Osteoblast (primary cell): ENCODE results near the gene RPS10. TPM values are rescaled to one million over a fixed set of nuclear protein-coding genes. Genes with fewer than 3 reads are reported as not detected.
"Not testable (repeated sequence)": the region's sequence is repeated elsewhere in the genome, so short reads cannot be mapped to it uniquely, and the experiment has no call there.

Experiments used
- DNase-seq: peaks from one replicate; pipeline ENCODE4 v3.0.0; 2011; ENCODE audit warnings: low spot score, mixed read lengths; ENCODE audit not compliant: insufficient read length; ENCODE audit errors: missing footprints
- H2AFZ ChIP-seq: 2 replicates; pipeline ENCODE4 v1.6.0; 2011; ENCODE audit warnings: mild to moderate bottlenecking, low read length
- H3K27ac ChIP-seq: 2 replicates; pipeline ENCODE4 v1.5.1; 2011; ENCODE audit warnings: mild to moderate bottlenecking, low read depth, low read length, moderate library complexity
- H3K27me3 ChIP-seq: 2 replicates; pipeline ENCODE4 v1.6.0; 2012; ENCODE audit warnings: mild to moderate bottlenecking, control low read depth, inconsistent platforms, low read length, moderate library complexity; ENCODE audit not compliant: insufficient read depth
- H3K36me3 ChIP-seq: 2 replicates; pipeline ENCODE4 v1.5.1; 2011; ENCODE audit warnings: mild to moderate bottlenecking, low read length, control low read depth, moderate library complexity; ENCODE audit not compliant: insufficient read depth
- H3K4me1 ChIP-seq: 2 replicates; pipeline ENCODE4 v1.5.1; 2011; ENCODE audit warnings: mild to moderate bottlenecking, low read length, control low read depth, moderate library complexity; ENCODE audit not compliant: insufficient read depth
- H3K4me2 ChIP-seq: 2 replicates; pipeline ENCODE4 v1.6.0; 2011; ENCODE audit warnings: mild to moderate bottlenecking, low read length; ENCODE audit not compliant: insufficient read depth
- H3K4me3 ChIP-seq: fragments of 200-600 bp; sonication (generic); 3 replicates; pipeline ENCODE4 v1.5.1; 2012; ENCODE audit warnings: mild to moderate bottlenecking, low read length, inconsistent platforms; ENCODE audit not compliant: insufficient read depth
- H3K79me2 ChIP-seq: 2 replicates; pipeline ENCODE4 v1.6.0; 2012; ENCODE audit warnings: mild to moderate bottlenecking, low read length, control low read depth, inconsistent platforms; ENCODE audit not compliant: insufficient read depth
- H3K9me3 ChIP-seq: 2 replicates; pipeline ENCODE4 v1.5.1; 2011; ENCODE audit warnings: low read depth, low read length, control low read depth
- H4K20me1 ChIP-seq: 2 replicates; pipeline ENCODE4 v1.6.0; 2012; ENCODE audit warnings: mild to moderate bottlenecking, low read length, control low read depth; ENCODE audit not compliant: insufficient read depth
- total RNA-seq: library from RNA; depleted of rRNA; stranded (reverse); fragments of >200 nt; gene quantifications from 2 replicates; pipeline ENCODE4 v1.2.3, GENCODE V29; 2012
- TF ChIP-seq, protein P1 (sequence below): IDR thresholded peaks from 2 replicates; pipeline ENCODE4 v1.5.1; 2011; ENCODE audit warnings: mild to moderate bottlenecking, low read depth, low read length, moderate library complexity; ENCODE audit errors: extremely low read depth

RPS10 gene
- total RNA-seq, 1 donor = 2,228 TPM

DNA sequence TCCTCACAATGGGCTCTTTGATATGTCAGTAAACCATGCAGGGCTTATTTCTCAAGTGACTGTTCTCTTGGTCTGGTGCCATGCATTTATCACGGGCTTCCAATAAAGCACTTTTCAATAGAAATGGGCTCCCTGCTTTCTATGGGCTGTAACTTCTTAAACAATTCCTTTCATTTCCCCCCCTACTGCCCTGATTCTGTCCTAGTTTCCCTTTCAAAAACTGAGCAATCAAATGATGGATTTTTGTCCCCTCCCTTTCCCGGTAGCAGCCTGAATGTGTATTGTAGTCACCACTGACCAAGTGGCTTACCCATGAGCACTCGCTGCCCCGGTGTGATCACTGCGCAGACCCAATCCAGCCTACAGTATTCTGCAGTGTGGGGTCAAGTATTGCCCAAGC is 13.9 kb downstream of the RPS10 start:
- no peak overlapping the region for H3K4me3 ChIP-seq
- peaks cover 13% of the 10 kb centered on the region for H3K36me3 ChIP-seq
- no peak for DNase-seq
- H3K9me3 ChIP-seq = no peaks in the 10 kb centered on the region
- H4K20me1 ChIP-seq = peaks cover 12% of the 10 kb centered on the region
- peaks cover 3% of the 10 kb centered on the region for H3K4me1 ChIP-seq
- H3K27ac ChIP-seq = no peak overlapping the region
- TF ChIP-seq, protein P1, sequence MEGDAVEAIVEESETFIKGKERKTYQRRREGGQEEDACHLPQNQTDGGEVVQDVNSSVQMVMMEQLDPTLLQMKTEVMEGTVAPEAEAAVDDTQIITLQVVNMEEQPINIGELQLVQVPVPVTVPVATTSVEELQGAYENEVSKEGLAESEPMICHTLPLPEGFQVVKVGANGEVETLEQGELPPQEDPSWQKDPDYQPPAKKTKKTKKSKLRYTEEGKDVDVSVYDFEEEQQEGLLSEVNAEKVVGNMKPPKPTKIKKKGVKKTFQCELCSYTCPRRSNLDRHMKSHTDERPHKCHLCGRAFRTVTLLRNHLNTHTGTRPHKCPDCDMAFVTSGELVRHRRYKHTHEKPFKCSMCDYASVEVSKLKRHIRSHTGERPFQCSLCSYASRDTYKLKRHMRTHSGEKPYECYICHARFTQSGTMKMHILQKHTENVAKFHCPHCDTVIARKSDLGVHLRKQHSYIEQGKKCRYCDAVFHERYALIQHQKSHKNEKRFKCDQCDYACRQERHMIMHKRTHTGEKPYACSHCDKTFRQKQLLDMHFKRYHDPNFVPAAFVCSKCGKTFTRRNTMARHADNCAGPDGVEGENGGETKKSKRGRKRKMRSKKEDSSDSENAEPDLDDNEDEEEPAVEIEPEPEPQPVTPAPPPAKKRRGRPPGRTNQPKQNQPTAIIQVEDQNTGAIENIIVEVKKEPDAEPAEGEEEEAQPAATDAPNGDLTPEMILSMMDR = no peak
- no peaks in the 10 kb centered on the region for H3K79me2 ChIP-seq
- H3K27me3 ChIP-seq = no peaks in the 10 kb centered on the region
- H3K4me2 ChIP-seq = no peak overlapping the region
- H2AFZ ChIP-seq = no peak overlapping the region

DNA sequence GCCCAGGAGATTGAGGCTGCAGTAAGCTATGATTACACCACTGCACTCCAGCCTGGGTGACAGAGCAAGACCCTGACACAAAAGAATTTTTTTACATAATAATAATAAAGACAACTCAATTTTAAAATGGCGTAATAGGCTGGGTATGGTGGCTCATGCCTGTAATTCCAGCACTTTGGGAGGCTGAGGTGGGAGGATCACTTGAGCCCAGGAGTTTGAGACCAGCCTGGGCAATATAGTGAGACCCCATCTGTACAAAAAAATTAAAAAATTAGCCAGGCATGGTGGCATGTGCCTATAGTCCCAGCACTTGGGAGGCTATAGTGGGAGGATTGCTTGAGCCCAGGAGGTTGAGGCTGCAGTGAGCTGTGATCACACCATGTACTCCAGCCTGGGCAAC is 18.0 kb downstream of the RPS10 start:
- not testable (repeated sequence) for H3K4me3 ChIP-seq, H3K27me3 ChIP-seq, H3K4me1 ChIP-seq, DNase-seq, H3K79me2 ChIP-seq, H3K36me3 ChIP-seq, H3K27ac ChIP-seq, H4K20me1 ChIP-seq, H3K4me2 ChIP-seq, H3K9me3 ChIP-seq, H2AFZ ChIP-seq

- no peaks in the 10 kb centered on the region for H3K27me3 ChIP-seq
- H3K9me3 ChIP-seq = no peaks in the 10 kb centered on the region
- peaks cover 12% of the 10 kb centered on the region for H3K79me2 ChIP-seq
- no peaks in the 10 kb centered on the region for H3K36me3 ChIP-seq
- no peaks in the 10 kb centered on the region for H3K4me1 ChIP-seq
- H3K4me3 ChIP-seq = no peak overlapping the region
- H3K4me2 ChIP-seq = no peak overlapping the region
- no peak overlapping the region for H2AFZ ChIP-seq
- no peak for DNase-seq
- H3K27ac ChIP-seq = no peak overlapping the region
- TF ChIP-seq, protein P1 = no peak
- no peaks in the 10 kb centered on the region for H4K20me1 ChIP-seq
These were observed 29.4 kb downstream of the RPS10 start for GRCh38 chr6:34396518-34396917.

- H3K4me1 ChIP-seq = peaks cover 7% of the 10 kb centered on the region
- peaks cover 12% of the 10 kb centered on the region for H4K20me1 ChIP-seq
- no peak overlapping the region for H3K4me3 ChIP-seq
- no peak for DNase-seq
- TF ChIP-seq, protein P1 = no peak
- no peak overlapping the region for H3K4me2 ChIP-seq
- no peak overlapping the region for H3K27ac ChIP-seq
- H3K9me3 ChIP-seq = no peaks in the 10 kb centered on the region
- peaks cover 36% of the 10 kb centered on the region for H3K79me2 ChIP-seq
- H2AFZ ChIP-seq = no peak overlapping the region
- H3K27me3 ChIP-seq = no peaks in the 10 kb centered on the region
- H3K36me3 ChIP-seq = no peaks in the 10 kb centered on the region
These were observed 31.9 kb downstream of the RPS10 start for GRCh38 chr6:34393966-34394305.
